Measurements from ENCODE around the gene RBKS.

GRCh38 chr2:27922842-27923241 is 32.7 kb upstream of the RBKS start:
- TF ChIP-seq CTCF (IDR thresholded peaks at IDR 0.05) (no peak), POLR2A (IDR thresholded peaks at IDR 0.05) (no peak)

Measured in breast epithelium (tissue), 3 donors.